GM19035 (cell line): Measurements from ENCODE around the gene PDHX.

ENCODE experiments used
- ATAC-seq: cut with Tn5 transposase; IDR thresholded peaks from one replicate; pipeline ENCODE4 v1.9.1; 2021; ENCODE audit not compliant: unreplicated experiment

The PDHX gene

DNA sequence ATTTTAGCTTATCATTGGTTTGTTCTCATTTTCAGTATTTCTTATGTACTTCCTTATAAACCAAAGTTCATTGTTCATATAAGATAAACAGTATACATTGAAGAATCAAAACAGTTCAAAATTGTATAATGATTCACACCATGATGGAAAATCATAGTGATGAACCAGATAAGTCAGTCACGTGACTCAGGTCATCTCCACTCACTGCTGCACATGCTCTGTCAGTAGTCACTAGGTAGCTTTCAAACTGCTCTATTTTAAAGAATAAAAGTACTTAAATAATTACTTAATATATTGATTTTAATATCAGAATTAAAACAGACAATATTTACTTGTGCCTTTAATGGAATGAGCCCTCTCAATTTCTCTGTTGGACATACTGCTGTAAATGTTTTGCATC, 37.5 kb downstream of the PDHX start:
- ATAC-seq, result no peak

DNA sequence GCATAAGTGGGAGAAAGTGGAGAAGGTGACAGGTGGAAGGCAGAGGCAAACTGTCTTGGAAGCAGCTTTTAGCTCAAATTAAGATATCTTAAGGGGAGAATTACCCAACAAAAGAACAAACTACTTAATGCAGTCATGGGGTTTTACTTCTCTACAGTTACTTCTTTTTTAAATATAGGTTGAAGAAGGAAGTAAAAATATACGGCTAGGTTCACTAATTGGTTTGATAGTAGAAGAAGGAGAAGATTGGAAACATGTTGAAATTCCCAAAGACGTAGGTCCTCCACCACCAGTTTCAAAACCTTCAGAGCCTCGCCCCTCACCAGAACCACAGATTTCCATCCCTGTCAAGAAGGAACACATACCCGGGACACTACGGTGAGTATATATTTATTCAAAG, 40.8 kb downstream of the PDHX start:
- no peak for ATAC-seq

DNA sequence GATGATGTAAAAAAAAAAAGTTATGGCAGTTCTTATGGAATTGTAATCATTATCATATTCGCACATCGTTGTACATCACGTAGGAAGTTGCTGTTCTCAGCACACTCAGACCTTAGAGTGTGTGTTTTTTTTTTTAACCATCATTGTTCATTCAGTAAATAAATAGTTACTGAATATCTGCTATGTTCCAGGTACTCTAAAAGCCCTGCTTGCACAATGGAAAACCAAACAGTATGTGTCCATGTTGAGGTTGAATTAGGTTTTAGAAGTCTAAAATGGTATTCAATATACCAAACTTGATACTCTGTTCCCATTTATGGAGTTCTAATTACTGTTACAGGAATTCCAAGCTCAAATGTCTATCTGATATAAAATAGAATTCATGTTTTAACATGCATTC, 41.2 kb downstream of the PDHX start:
- no peak for ATAC-seq

DNA sequence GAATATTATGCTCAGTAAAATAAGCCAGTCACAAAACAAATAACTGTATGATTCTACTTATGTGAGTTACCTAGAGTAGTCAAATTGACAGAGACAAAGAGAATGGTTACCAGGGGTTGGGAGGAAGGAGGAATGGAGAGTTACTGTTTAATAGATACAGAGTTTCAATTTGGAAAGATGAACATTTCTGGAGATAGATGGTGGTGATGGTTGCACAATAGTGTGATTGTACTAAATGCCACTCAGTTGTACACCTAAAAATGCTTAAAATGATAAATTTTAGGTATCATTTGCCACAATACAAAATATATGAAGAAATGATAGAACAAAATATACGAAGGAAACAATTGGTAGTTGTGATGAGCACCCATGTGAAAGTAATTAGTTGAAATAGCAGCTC, 43.4 kb downstream of the PDHX start:
- ATAC-seq, result no peak

DNA sequence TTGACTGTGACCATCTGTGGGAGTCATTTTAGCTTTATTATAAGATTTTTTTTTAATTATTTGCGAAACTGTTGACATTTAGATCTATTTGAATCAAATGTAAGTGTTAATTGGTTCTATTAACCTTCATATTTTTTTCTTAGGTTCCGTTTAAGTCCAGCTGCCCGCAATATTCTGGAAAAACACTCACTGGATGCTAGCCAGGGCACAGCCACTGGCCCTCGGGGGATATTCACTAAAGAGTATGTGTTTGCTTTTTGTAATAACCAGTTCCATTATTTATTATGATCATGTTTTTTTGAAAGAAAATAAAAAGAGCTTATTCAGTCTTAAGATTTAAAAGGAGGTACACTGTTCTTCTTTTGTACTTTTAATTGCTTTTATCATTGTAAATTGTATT, 43.9 kb downstream of the PDHX start:
- ATAC-seq, result no peak

DNA sequence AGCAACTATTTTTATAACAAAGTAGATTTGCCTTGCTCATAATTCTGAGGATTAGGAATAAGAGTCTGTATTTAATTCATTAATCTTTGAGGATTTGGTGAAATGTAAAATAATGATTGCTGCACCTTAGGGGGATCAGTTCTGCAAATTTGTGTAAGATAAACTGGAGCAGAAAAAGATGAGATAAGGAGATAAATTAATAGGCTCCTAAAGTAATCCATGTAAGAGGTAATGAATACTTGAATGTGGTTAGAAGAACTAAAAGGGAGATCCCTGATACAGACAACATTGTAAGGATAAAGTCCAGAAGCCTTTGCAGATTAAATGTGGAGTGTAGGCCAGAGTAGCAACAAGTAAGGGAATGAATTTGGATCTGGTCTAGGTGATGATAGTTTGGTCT, 45.6 kb downstream of the PDHX start:
- ATAC-seq, result no peak

DNA sequence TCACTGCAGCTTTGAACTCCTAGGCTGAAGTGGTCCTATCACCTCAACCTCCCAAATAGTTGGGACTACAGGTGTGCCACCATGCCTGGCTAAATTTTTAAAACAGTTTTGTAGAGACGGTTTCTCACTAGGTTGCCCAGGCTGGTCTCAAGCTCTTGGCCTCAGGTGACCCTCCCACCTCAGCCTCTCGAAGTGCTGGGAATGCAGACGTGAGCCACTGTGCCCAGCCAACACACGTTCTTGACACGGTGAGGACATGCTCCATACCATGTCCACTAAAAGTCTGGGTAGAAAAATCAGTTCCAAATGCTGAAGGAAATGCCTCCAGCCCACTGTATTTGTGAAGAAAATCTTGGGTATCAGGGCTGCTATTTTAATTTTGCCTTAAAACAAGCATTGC, 46.9 kb downstream of the PDHX start:
- no peak for ATAC-seq

DNA sequence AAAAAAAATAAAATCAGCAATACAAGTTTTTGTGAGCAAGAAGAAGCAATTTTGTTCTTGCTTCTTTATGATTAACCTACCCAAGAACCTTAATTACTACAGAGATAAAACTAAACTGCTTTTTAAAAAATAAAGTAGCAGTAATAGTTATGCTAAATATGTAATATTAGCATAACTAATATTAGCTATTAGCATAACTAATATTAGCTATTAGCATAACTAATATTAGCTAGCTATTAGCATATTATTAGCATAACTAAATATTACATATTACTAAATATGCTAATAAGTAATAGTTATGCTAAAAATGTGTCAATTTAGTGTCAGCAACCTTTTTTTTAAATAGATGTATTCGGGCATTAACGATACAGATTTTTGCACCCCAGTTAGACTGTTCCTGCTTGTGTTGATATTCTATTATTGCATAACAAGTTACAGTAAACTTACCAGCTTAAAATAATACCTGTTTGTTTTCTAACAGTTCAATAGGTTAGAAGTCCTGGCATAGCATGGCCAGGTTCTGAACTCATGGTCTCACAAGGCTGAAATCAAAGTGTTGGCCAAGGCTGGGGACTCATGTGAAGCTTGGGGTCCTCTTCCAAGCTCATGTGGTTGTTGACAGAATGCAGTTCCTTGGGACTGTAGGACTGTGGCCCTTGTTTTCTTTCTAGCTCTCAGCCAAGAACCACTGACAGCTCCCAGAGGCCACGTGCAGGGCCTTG, 48.4 kb downstream of the PDHX start:
- ATAC-seq, result no peak

DNA sequence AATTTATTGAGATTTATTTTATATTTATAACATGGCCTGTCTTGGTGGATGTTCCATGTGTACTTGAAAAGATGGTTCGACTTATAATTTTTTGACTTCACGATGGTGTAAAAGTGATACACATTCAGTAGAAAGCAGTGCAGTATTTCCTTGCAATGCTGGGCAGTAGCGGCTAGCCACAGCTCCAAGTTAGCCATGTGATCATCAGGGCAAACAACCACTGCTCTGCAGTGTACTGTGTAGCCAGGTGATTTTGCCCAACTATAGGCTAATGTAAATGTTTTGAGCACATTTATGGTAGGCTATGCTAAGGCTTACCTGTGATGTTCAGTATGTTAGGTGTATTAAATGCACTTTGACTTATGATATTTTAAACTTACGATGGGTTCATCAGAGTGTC, 52.4 kb downstream of the PDHX start:
- no peak for ATAC-seq

DNA sequence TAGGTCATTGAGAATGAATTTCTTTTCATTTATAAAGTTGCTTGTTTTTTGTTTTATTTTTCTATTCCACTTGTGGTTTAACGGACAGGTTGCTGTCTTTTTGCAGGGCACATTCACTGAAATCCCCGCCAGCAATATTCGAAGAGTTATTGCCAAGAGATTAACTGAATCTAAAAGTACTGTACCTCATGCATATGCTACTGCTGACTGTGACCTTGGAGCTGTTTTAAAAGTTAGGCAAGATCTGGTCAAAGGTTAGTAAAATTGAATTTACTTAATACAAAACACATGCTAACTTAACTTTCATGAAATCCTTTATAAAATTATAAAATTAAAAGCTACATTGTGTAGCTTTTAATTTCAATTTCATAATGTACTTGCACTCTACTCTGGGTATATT, 53.6 kb downstream of the PDHX start:
- ATAC-seq, result no peak

DNA sequence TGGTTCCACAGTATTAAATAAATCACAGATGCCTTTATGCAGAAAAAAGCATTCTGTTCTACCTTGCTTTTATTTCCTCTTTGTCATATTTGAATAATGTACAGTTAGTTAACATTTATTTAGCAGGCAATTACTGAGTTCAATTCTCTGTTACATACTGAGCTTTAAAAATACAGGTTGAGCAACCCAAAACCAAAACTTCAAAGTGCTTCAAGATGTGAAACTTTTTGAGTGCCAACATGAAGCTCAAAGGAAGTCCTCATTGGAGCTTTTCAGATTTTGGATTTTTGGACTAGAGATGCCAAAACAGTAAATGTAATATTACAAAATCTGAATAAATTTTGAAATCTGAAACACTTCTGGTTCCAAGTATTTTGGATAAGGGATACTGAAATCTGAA, 54.1 kb downstream of the PDHX start:
- ATAC-seq, result no peak

DNA sequence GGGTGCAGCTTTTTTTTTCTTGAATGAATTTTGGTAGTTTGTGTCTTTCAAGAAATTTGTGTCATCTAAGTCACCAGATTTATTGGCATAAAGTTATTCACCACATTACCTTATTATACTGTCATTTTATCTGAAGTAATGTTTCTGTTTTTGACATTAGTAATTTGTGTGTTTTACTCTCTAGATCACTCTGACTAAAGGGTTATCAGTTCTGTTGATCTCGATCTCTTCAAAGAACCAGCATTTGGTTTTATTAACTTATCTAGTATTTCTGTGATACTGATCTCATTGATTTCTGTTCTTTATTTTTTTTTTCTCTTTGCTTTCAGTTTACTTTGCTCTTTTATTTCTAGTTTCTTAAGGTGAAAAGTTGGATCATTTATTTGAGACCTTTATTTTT, 55.5 kb downstream of the PDHX start:
- no peak for ATAC-seq

DNA sequence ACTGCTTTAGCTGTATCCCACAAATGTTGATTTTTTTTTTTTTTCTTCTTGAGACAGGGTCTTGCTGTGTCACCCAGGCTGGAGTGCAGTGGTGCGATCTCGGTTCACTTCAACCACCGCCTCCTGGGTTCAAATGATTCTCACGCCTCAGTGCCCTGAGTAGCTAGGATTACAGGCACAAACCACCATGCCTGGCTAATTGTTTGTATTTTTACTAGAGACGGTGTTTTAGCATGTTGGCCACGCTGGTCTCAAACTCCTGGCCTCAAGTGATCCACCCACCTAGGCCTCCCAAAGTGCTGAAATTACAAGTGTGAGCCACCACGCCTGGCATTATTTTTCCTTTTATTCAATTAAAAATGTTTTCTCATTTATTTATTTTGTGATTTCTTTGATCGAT, 55.9 kb downstream of the PDHX start:
- ATAC-seq, result no peak

DNA sequence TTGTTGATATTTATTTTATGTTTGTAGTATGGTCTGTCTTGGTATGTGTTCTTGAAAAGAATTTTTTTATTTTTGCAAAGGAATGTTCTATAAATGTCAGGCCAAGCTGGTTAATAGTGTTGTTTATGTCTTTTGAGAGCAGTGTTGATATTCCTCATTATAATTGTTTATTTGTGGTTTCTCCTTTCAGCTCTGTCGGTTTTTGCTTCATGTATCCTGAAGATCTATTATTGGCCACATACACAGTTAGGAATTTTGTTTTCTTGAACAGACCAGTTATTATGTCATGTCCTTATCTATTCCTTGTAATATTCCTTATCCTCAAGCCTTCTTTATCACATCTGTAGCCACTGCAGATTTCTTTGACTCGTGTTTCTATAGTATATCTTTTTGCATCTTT, 56.5 kb downstream of the PDHX start:
- no peak for ATAC-seq

DNA sequence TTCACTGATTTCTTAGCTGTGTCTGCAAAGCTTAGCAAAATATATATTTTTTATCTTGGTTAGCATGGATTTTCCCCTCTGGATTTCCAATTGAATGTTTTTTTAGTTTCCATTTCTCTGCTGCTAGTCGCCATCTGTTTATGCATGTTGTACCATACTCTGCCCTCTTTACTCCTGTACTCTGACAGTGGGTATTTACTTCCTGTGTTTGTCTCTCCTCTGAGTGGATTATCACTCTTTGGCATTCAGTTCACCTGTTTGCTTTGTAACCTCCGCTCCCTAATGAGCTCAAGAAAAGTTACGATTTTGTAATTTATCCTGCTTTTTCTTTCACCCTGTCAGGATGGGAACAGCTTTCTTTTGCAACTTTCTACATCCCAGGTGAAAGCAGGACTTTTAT, 59.1 kb downstream of the PDHX start:
- no peak for ATAC-seq

DNA sequence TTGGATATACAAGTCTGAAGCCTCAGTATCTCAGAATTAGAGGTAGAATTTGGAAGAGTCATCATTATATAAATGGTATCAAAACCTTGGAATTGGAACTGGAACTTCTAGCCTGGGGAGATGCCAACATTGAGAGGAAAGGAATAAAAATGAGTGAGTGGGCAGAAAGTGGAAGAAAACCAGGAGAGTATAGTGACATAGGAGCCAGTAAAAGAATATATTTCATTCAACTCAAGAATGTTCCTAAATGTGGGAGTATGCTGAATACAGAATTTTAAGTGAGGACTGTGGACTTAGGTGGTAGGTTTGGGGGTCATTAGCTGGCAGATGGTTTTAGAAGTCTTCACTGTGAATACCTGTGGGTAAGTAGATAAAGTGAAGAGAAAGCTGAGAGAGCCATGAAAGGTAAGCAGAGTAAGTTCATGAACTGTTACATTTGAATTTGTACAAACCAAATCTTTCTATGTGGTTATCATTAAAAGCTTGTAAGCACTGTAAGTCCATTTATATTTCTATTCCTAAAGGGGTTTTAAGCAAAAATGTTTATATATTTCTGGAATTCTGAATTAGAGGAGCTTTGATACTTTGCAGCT, 60.2 kb downstream of the PDHX start:
- ATAC-seq, result no peak

DNA sequence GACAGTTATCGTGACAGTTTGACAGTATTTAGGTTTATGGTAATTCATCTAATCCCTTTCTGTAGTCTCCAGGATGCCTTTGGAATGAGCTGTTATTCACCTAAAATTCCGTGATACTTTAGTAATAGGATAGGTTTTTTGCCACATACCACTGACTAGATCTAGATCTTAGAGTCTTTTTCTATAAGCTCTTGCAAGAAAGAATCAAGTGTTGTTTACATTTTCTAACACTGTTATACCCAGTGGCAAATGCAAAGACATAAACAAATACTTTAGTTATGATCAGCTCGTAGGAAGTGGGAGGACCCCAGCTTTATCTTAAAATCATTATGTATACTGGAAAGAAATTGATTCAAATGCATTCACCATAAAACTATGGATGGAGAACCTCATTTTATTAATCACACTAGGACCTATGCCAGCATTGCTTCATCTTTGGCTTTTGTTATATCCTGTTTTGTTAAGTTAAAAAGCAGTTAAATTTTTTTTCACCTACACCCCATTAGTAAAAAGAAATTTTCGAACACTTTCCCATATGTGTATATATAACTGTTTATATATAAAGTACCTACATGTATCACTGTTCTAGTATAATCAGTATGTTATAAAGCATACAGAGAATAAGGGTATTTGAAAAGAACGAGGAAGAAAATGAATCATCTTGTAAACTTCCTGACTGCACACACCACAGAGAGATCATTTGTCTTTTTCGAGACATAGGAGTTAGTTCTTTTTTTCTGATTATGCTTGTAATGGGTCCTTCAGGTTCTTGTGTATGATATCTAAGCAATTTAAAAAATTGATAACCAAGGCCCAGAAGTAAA, 60.9 kb downstream of the PDHX start:
- ATAC-seq, result no peak

DNA sequence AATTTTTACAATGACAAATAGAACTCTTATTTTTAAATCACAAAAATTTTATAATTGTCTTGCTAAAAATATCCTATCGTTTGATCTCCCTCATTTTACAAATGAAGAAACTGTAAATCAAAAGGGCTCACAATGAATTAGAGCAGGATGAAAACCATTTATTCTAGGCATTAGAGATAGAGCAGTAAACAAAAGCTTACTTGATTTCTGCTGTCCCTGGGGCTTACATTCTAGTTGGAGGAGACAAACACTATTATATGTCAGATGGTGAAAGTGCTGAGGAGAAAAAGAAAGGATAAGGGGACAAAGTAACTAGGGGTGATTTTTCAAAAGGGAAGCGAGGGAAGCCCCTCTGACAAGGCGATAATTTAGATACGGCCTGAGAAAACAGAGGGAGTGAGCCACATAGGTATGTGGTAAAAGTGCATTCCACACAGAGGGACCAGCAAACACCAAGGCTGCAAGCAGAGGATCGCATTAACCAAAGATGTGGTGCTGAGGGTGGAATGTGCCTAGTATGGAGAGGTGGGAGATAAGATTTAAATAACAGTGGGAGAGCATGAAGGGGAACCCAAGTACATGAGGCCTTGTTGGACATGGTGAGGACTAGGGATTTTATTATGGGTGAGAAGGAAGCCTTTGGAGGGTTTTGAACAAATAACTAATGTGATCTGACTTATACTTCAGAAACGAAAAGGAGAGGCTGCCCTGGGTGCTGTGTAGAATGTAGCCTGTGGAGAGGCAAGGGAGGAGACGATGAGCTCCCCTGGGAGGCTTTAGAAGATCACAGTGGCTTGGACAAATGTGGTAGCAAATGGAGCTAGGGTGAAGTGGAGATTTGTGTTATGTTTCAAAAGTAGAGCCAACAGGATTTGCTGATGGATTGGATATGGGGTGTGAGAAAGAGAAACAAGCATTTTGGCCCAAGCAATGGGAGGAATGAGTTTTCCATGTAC, 62.1 kb downstream of the PDHX start:
- no peak for ATAC-seq

DNA sequence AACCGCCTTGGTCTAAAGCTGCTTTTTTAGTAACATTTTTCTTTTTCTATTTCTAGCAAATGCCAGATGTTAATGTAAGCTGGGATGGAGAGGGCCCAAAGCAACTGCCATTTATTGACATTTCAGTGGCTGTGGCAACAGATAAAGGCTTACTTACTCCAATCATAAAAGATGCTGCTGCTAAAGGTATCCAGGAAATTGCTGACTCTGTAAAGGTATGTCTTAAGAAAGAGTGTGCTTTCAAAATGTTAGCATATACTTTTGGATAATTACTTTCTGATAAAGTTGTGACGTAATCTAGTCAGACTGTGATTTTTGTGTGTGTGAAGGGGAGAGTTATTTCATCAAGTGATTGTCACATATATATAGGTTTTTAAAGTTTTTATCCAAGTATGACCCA, 68.1 kb downstream of the PDHX start:
- no peak for ATAC-seq

DNA sequence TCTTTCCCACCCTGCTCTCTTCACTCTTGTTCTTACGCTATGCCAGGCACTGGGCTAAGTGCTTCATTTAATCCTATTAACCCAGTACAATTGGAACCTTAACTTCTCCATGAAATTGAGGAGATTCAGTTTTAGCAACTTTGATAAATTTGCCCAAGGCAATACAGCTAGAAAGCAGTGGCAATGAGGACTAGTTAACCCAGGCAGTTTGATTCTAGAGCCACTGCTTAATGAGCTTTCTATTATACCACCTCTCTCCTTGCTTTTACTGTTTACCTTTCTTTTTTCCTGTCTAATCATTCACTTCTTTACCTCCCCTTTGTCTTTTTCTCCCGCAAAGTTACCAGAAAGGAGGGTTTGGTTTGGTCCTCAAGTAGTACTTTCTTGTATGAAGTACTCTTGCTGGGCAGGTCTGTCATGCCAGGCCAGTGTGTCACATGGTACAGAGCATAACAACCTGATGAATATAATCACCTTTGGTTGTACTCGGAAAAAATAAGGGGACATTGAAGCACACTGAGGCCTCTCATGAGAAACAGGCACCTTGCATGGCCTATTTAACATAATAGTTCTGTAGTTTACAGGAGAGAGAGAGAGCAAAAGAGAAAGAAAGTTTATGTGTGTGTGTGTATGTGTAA, 70.6 kb downstream of the PDHX start:
- ATAC-seq, result no peak

DNA sequence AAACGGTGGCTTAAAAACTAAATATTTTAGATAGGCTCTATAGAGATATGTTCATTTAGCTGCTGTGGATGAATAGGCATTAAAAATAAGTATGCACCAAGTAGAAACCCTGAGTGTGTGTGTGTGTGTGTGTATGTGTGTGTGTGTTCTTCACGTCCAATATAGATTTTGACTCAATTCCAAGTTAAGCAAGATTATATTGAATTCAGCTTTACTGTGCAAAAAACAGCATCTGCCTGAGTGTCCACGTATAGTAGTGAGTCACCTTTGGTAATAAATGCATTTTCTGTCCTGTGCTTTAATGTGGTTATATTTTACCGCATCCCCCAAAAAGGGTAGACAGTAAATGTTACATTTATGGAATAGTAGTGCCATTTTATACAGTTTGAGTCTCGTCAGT, 71.2 kb downstream of the PDHX start:
- ATAC-seq, result no peak
